Occipital lobe (tissue), 2 donors: ENCODE measurements around the gene FUNDC2. TPM values are rescaled to one million over a fixed set of nuclear protein-coding genes. Genes with fewer than 3 reads are reported as not detected.

ENCODE experiments used
- DNase-seq: peaks from one replicate; lab custom pipeline; 2025; lab: John Stamatoyannopoulos, UW
- total RNA-seq: library from RNA; depleted of rRNA; stranded (reverse); fragments of >200 nt; gene quantifications from one replicate; pipeline ENCODE4 v1.2.3, GENCODE V29; 2014

The FUNDC2 gene
- total RNA-seq, 1 donor from 2014 or later, result 31.4 TPM

DNA sequence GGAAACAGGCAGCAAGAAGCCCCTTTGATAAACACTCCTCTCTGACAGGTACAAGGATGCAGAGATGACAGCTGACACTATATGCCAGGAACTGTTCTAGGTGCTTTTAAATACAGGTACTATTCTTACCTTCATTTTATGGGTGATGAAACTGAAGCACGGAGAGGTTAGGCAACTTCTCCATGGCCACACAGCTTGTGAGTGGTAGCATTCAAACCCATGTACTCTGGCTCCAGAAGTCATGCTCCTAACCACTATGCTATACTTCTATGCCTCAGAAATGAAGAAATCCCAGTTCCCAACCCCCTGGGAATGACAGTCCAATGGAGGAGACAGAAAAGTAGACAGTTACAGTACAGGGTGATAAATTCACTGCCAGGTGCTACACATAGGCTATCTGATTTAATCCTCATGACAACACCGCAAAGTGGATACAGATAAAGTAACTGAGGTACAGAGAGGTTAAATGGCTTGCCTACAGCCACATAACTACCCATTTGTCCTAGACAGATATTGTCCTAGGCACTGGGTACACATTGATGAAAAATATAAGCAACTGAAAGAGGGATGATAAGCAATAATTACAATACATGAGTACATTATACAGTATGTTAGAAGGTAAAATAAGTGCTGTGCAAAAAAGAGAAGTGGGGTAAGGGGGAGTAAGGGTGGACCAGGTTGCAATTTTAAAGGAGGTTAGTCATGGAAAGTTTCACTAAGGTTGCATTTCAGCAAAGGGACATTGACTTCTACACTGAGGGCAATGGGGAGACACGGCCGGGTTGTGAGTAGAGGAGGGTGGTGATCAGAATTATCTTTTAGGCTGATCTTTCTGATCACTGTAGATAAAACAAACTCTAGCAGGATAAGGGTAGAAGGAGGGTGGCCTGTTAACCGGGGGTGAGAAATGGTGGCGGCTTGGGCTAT is 2.5 kb upstream of the FUNDC2 start:
- DNase-seq, result no peak

- no peak for DNase-seq
Observed at GRCh38 chrX:155026420-155026726, 271 bp upstream of the FUNDC2 start.

- DNase-seq, result no peak
Observed at GRCh38 chrX:155027509-155028066, 944 bp downstream of the FUNDC2 start.

- DNase-seq, result no peak
Observed at GRCh38 chrX:155028129-155028528, 1.5 kb downstream of the FUNDC2 start.

GRCh38 chrX:155028877-155029291 is 2.2 kb downstream of the FUNDC2 start:
- no peak for DNase-seq

DNA sequence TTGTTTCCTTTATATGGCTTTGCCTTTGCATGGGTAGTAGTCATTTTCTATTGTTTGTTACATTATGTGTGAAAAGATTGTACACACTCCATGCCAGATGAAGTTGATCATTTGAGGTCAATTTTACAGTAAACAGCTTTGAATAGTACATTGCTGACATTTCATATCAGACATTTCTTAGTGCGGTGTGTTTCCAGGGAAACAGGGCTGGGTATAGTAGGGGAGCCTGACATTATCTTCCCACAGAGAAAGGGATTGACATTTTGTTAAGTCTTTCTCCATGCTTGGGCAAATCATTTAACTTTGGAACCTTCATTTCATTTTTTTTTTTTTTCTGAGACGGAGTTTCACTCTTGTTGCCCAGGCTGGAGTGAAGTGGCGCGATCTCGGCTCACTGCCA is 5.0 kb downstream of the FUNDC2 start:
- no peak for DNase-seq

DNA sequence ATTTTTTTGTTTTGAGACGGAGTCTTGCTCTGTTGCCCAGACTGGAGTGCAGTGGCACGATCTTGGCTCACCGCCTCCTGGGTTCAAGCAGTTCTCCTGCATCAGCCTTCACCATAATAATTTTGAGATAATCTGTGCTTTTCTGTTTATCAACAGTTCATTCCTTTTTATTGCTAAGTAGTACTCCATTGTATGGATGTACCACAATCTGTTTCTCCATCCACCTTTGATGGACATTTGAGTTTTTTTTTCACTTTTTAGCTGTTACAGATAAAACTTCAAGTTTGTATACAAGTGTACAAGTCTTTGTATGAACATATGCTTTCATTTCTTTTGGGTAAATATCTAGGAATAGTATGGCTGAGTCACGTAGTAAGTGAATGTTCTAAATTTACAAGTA is 9.0 kb downstream of the FUNDC2 start:
- no peak for DNase-seq

- DNase-seq, result no peak
Observed at GRCh38 chrX:155046129-155046810, 19.6 kb downstream of the FUNDC2 start.

DNA sequence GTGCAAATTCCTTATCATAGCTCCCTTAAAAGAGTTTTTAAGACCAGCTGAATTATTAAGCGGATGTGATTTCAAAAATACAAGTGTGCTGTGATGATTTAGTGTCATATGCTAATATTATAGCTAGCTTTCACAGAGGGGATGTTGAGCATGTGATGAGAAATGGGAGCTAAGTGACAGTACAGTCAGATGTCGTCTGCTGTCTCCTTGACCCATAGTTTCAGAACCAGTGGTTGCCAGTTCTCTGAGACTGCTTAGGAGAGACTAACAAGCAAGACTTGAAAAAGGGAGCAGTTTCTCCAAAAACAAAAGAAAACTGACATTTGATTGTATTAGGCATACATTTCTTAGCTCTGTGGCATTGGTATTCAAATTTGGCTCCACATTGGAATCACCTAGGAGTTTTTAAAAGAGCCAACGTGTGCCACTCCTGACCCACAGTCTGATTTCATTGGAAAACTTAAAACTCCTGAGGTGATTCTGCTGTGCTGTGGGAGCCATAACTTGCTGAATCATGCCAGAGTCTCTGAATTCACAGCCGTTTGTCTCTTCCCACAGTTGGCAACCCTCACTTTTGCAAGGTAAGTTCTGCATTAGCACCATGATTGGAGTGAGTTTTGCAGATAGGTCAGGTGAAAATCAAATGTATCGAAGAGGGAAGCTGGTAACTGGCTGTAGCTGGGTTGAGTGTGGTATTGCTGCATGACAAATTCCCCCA is 20.3 kb downstream of the FUNDC2 start:
- DNase-seq, result no peak

GRCh38 chrX:155048977-155049619 is 22.5 kb downstream of the FUNDC2 start:
- DNase-seq, result peak; percentile 16

GRCh38 chrX:155052738-155053498 is 26.3 kb downstream of the FUNDC2 start:
- no peak for DNase-seq

- no peak for DNase-seq
Observed at GRCh38 chrX:155053656-155054055, 27.0 kb downstream of the FUNDC2 start.

- DNase-seq, result no peak
Observed at GRCh38 chrX:155054255-155054654, 27.6 kb downstream of the FUNDC2 start.

GRCh38 chrX:155055494-155055893 is 28.9 kb downstream of the FUNDC2 start:
- no peak for DNase-seq

DNA sequence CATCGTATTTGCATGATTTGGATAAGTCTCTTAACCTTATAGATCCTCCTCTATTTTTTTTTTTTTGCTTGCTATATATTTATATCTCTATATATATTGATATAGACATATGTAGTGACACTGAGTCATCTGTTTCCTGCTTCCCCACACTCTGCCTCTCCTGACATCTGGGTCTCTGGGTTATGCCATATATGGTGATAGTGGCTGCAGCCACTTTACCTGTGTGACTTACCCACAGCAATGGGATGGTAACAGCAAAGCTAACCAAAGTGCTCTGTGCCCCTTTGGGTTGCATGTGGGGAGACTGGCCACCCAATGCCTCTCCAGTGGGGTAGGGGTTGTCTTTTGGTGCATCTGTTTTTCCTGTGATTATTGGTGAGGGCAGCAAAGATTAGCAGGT is 29.8 kb downstream of the FUNDC2 start:
- DNase-seq, result no peak

GRCh38 chrX:155056877-155057792 is 30.5 kb downstream of the FUNDC2 start:
- DNase-seq, result no peak

DNA sequence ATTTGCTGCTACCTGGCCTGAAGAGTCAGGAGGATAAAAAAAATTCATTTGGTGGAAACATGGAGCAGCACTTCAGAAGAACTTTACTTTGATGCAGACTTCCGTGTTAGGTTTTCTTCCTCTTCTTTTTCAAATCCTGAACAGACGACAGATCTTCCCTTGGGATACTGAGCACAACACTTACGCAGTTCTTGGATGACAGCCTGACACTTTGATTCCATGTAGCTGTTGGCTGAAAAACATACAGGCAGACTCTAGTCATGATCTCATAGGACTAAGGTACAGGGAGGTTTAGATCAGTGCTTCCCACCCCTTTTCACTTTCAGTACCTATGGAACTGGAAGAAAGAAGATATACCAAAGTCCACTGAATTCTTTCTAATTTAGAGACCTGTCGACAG is 35.1 kb downstream of the FUNDC2 start:
- no peak for DNase-seq

DNA sequence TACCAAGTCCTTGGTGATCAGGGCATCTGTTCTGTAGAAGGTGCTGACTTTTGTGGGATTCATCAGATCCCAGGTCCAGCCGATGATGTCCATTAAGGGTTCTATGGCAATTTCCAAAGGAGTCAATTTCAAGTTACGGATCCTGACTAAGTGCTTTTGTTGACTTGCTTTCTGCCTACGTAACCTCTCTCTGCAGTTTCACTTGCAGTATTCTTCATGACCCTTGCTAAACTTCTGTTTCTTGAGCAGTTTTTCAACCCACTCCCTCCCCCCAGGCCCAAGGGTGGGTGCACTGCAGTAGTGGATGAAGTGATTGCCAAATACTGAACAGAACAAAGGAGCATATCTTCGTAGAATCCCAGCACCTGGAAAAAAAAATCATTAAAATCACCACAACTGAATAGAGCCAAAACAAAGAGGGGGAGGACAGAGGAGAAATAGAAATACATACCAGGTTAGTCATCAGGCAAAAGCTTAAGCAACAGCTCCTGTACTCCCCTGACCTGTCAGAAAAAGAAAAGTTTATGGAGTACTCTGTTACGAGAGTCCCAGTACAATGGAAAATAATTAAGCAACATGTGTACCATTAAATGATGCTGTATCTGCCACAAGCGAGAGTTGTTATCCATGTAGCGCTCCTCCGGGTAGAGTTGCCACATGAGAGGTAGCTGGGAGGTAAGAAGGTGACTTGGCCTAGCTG is 38.5 kb downstream of the FUNDC2 start:
- no peak for DNase-seq

- DNase-seq, result no peak
Observed at GRCh38 chrX:155068165-155068564, 41.5 kb downstream of the FUNDC2 start.
